ENCODE results near the gene RERE.

RERE gene

GRCh38 chr1:8396083-8396785, 421.2 kb downstream of the RERE start:
- H3K4me3 ChIP-seq (ENCODE audit: low read length) = peak overlapping the region; percentile 44; the same call in 1 of the 2 replicates

GRCh38 chr1:8395433-8395866, 422.0 kb downstream of the RERE start:
- H3K4me3 ChIP-seq (ENCODE audit: low read length) = peak overlapping the region; percentile 44; the same call in 1 of the 2 replicates
- TF ChIP-seq ZNF274 (IDR thresholded peaks at IDR 0.05; ENCODE audit: low read depth, low read length) = no peak

More at GRCh38 chr1:8396083-8396785, 421.2 kb downstream of the RERE start:
- no peak for TF ChIP-seq ZNF274 (IDR thresholded peaks at IDR 0.05; ENCODE audit: low read depth, low read length)

GRCh38 chr1:8394456-8395321, 422.8 kb downstream of the RERE start:
- H3K4me3 ChIP-seq (ENCODE audit: low read length) = peak overlapping the region; percentile 44; the same call in 1 of the 2 replicates

GRCh38 chr1:8392522-8392921, 424.9 kb downstream of the RERE start:
- TF ChIP-seq ZNF274 (IDR thresholded peaks at IDR 0.05; ENCODE audit: low read depth, low read length) = no peak
- H3K4me3 ChIP-seq (ENCODE audit: low read length) = no peak overlapping the region

More at GRCh38 chr1:8394456-8395321, 422.8 kb downstream of the RERE start:
- TF ChIP-seq ZNF274 (IDR thresholded peaks at IDR 0.05; ENCODE audit: low read depth, low read length) = no peak

- TF ChIP-seq ZNF274 (IDR thresholded peaks at IDR 0.05; ENCODE audit: low read depth, low read length) = no peak
- no peak overlapping the region for H3K4me3 ChIP-seq (ENCODE audit: low read length)
These were observed 426.7 kb downstream of the RERE start for GRCh38 chr1:8390707-8391106.

- no peak overlapping the region for H3K4me3 ChIP-seq (ENCODE audit: low read length)
- TF ChIP-seq ZNF274 (IDR thresholded peaks at IDR 0.05; ENCODE audit: low read depth, low read length) = no peak
These were observed 427.4 kb downstream of the RERE start for GRCh38 chr1:8389958-8390535.

- no peak overlapping the region for H3K4me3 ChIP-seq (ENCODE audit: low read length)
- TF ChIP-seq ZNF274 (IDR thresholded peaks at IDR 0.05; ENCODE audit: low read depth, low read length) = no peak
These were observed 428.5 kb downstream of the RERE start for GRCh38 chr1:8388732-8389562.

- no peak for TF ChIP-seq ZNF274 (IDR thresholded peaks at IDR 0.05; ENCODE audit: low read depth, low read length)
- no peak overlapping the region for H3K4me3 ChIP-seq (ENCODE audit: low read length)
These were observed 431.2 kb downstream of the RERE start for GRCh38 chr1:8386247-8386646.

GRCh38 chr1:8384577-8384976, 432.9 kb downstream of the RERE start:
- H3K4me3 ChIP-seq (ENCODE audit: low read length) = no peak overlapping the region
- no peak for TF ChIP-seq ZNF274 (IDR thresholded peaks at IDR 0.05; ENCODE audit: low read depth, low read length)

- TF ChIP-seq ZNF274 (IDR thresholded peaks at IDR 0.05; ENCODE audit: low read depth, low read length) = no peak
- no peak overlapping the region for H3K4me3 ChIP-seq (ENCODE audit: low read length)
These were observed 433.4 kb downstream of the RERE start for GRCh38 chr1:8384088-8384487.

GRCh38 chr1:8382608-8383505, 434.6 kb downstream of the RERE start:
- no peak for TF ChIP-seq ZNF274 (IDR thresholded peaks at IDR 0.05; ENCODE audit: low read depth, low read length)

GRCh38 chr1:8382051-8382505, 435.4 kb downstream of the RERE start:
- no peak overlapping the region for H3K4me3 ChIP-seq (ENCODE audit: low read length)

More at GRCh38 chr1:8382608-8383505, 434.6 kb downstream of the RERE start:
- H3K4me3 ChIP-seq (ENCODE audit: low read length) = no peak overlapping the region

More at GRCh38 chr1:8382051-8382505, 435.4 kb downstream of the RERE start:
- TF ChIP-seq ZNF274 (IDR thresholded peaks at IDR 0.05; ENCODE audit: low read depth, low read length) = no peak

Data from GM08714 (cell line).